ENCODE measurements around the gene PTPRF.

PTPRF gene

GRCh38 chr1:43591181-43591580 is 60.5 kb downstream of the PTPRF start:
- no peak for DNase-seq (ENCODE audit: low read depth)
- H3K4me3 ChIP-seq (ENCODE audit: low read depth, low read length): no peak overlapping the region
- TF ChIP-seq CTCF (IDR thresholded peaks at IDR 0.05; ENCODE audit: control insufficient read depth, extremely low read depth, insufficient read depth): no peak

- no peak for TF ChIP-seq CTCF (IDR thresholded peaks at IDR 0.05; ENCODE audit: control insufficient read depth, extremely low read depth, insufficient read depth)
- no peak overlapping the region for H3K4me3 ChIP-seq (ENCODE audit: low read depth, low read length)
- DNase-seq (ENCODE audit: low read depth): no peak
Observed at GRCh38 chr1:43592051-43592665, 61.5 kb downstream of the PTPRF start.

- DNase-seq (ENCODE audit: low read depth): no peak
- no peak for TF ChIP-seq CTCF (IDR thresholded peaks at IDR 0.05; ENCODE audit: control insufficient read depth, extremely low read depth, insufficient read depth)
- no peak overlapping the region for H3K4me3 ChIP-seq (ENCODE audit: low read depth, low read length)
Observed at GRCh38 chr1:43592974-43593683, 62.4 kb downstream of the PTPRF start.

- no peak for TF ChIP-seq CTCF (IDR thresholded peaks at IDR 0.05; ENCODE audit: control insufficient read depth, extremely low read depth, insufficient read depth)
- no peak for DNase-seq (ENCODE audit: low read depth)
- no peak overlapping the region for H3K4me3 ChIP-seq (ENCODE audit: low read depth, low read length)
Observed at GRCh38 chr1:43596579-43596978, 65.9 kb downstream of the PTPRF start.

- H3K4me3 ChIP-seq (ENCODE audit: low read depth, low read length): no peak overlapping the region
- TF ChIP-seq CTCF (IDR thresholded peaks at IDR 0.05; ENCODE audit: control insufficient read depth, extremely low read depth, insufficient read depth): no peak
- DNase-seq (ENCODE audit: low read depth): no peak
Observed at GRCh38 chr1:43597028-43597427, 66.3 kb downstream of the PTPRF start.

- TF ChIP-seq CTCF (IDR thresholded peaks at IDR 0.05; ENCODE audit: control insufficient read depth, extremely low read depth, insufficient read depth): no peak
- no peak overlapping the region for H3K4me3 ChIP-seq (ENCODE audit: low read depth, low read length)
- DNase-seq (ENCODE audit: low read depth): no peak
Observed at GRCh38 chr1:43597721-43598120, 67.0 kb downstream of the PTPRF start.

- TF ChIP-seq CTCF (IDR thresholded peaks at IDR 0.05; ENCODE audit: control insufficient read depth, extremely low read depth, insufficient read depth): no peak
- H3K4me3 ChIP-seq (ENCODE audit: low read depth, low read length): no peak overlapping the region
- no peak for DNase-seq (ENCODE audit: low read depth)
Observed at GRCh38 chr1:43598622-43599021, 67.9 kb downstream of the PTPRF start.
